ENCODE results near the gene PIGV. TPM values are rescaled to one million over a fixed set of nuclear protein-coding genes. Genes with fewer than 3 reads are reported as not detected.

PIGV gene
- total RNA-seq, 1 donor from 2014 or later: 3.9 TPM

Other genes starting within 250 kb of the PIGV start
- 52.1 TPM for gene ARID1A, start 91.9 kb upstream of the PIGV start, total RNA-seq
- 13.0 TPM for gene ZDHHC18, start 38.7 kb downstream of the PIGV start, total RNA-seq
- gene SFN, start 75.2 kb downstream of the PIGV start, total RNA-seq: not detected
- gene GPN2, start 102.3 kb downstream of the PIGV start, total RNA-seq: 23.4 TPM
- 6.4 TPM for gene GPATCH3, start 112.5 kb downstream of the PIGV start, total RNA-seq
- gene NR0B2, start 126.0 kb downstream of the PIGV start, total RNA-seq: 5.7 TPM
- 55.5 TPM for gene NUDC, start 133.8 kb downstream of the PIGV start, total RNA-seq
- not detected for gene KDF1, start 172.5 kb downstream of the PIGV start, total RNA-seq
- 42.2 TPM for gene TRNP1, start 205.7 kb downstream of the PIGV start, total RNA-seq
- 7.6 TPM for gene TENT5B, start 224.9 kb downstream of the PIGV start, total RNA-seq